Stimulated activated CD8-positive, alpha-beta memory T cell treated with anti-CD3 and anti-CD28 coated beads, Interleukin-15, amount 100 ng/mL, for 1 hour (primary cell): ENCODE measurements around the gene UVRAG.
"Not testable (repeated sequence)": the region's sequence is repeated elsewhere in the genome, so short reads cannot be mapped to it uniquely, and the experiment has no call there.

Experiments
- DNase-seq: peaks from one replicate; pipeline ENCODE4 v3.0.0-alpha.2; 2020; ENCODE audit warnings: low read depth

The UVRAG gene

DNA sequence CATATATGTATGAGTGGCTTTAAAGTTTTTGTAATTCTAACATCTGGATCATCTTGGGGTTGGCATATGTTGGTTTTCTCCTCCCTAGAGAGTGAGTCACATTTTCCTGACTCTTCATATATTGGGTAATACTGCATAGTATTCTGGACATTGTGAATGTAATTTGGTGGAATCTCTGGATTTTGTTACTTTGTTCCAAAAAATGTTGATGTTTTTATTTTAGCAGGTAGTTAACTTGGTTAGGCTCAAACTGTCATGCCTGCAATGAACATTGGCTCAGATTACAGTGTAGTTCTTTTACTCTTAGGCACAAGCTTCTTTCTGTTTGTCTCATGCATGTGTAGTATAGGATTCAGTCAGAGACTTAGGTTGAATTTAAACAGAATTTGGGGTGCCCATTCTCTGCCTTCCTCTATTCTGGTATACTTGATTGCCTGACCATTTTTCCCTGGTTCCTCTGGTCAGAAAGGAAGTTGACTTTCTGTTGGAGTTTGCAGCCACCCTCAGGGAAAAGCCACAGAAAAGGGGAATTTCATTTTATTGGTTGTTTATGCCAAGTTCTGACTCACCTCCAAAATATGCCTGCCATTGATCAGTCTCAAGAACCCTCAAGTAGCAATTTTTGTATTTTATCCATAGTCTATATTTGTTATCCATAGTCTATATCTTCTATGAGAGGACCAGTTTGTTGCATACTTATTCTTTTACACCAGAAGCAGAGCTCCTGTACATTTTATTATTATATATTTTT, 151.7 kb downstream of the UVRAG start:
- DNase-seq: no peak

DNA sequence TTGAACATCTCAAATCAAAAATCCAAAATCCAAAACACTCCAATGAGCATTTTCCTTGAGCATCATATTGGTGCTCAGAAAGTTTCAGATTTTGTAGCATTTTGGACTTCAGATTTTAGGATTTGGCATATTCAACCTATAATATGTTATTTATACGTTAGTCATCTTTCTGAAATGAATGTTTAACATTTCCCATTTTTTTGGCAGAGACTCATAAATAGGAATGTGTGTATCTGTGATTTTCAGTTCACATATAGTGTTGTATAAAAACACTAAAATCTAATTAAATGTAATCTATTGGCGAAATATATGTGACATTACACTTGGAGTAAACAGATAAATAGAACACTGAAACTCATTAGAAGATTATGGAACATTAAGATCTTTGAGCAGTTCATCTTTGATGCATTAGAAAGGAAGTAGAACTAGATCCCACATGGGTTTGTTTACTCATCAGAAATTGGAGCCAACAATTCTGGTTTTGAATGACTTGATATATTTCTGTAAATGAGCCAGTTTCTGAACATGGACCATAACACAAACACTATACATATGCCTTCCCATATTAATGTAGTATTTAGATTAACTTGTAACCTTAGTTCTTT, 153.1 kb downstream of the UVRAG start:
- no peak for DNase-seq

DNA sequence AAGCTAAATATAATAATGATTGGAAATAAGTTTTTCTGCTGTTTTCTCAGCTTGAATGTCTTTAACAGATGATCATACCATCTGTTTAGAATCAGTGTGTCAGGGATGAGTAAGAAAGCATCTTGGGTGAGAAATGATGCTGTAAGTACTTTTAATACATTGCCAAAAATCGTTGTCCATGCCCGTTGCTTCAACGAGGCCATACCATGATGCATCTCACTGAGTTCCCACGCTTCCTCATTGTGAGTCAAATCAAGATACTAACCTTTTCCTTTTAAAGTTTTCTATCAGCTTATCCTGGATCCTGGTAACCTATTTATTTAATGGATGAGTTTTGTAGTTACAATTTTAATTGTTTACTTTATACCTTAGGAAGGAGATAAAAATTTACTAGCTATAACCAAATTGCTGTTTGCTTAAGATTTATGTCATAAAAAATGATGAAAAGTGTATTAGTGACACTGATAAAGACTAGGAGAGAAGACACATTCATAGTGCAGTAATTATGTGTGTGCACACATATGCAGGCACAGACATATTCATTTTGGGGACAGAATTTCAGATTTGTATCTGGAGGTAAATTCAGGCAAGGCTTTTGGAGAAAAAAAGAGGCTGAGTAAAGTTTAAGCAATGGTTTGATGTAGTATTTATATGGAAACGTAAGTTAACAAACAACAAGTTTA, 154.8 kb downstream of the UVRAG start:
- DNase-seq: no peak

DNA sequence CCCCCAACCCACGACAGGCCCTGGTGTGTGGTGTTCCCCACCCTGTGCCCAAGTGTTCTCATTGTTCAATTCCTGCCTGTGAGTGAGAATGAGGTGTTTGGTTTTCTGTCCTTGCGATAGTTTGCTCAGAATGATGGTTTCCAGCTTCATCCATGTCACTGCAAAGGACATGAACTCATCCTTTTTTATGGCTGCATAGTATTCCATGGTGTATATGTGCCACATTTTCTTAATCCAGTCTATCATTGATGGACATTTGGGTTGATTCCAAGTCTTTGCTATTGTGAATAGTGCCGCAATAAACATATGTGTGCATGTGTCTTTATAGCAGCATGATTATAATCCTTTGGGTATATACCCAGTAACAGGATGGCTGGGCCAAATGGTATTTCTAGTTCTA, 158.7 kb downstream of the UVRAG start:
- not testable (repeated sequence) for DNase-seq

DNA sequence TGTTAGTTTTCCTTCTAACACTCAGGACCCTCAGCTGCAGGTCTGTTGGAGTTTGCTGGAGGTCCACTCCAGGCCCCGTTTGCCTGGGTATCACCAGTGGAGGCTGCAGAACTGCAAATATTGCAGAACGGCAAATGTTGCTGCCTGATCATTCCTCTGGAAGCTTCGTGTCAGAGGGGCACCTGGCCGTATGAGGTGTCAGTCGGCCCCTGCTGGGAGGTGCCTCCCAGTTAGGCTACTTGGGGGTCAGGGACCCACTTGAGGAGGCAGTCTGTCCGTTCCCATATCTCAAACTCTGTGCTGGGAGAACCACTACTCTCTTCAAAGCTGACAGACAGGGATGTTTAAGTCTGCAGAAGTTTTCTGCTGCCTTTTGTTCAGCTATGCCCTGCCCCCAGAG, 164.1 kb downstream of the UVRAG start:
- DNase-seq: not testable (repeated sequence)

DNA sequence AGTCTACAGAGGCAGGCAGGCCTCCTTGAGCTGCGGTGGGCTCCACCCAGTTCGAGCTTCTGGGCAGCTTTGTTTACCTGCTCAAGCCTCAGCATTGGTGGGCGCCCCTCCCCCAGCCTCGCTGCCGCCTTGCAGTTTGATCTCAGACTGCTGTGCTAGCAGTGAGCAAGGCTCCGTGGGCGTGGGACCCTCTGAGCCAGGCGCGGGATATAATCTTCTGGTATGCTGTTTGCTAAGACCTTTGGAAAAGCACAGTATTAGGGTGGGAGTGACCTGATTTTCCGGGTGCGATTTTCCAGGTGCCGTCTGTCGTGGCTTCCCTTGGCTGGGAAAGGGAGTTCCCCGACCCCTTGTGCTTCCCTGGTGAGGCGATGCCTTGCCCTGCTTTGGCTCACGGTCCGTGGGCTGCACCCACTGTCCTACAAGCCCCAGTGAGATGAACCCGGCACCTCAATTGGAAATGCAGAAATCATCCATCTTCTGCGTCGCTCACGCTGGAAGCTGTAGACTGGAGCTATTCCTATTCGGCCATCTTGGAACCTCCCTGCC, 164.5 kb downstream of the UVRAG start:
- DNase-seq: not testable (repeated sequence)

DNA sequence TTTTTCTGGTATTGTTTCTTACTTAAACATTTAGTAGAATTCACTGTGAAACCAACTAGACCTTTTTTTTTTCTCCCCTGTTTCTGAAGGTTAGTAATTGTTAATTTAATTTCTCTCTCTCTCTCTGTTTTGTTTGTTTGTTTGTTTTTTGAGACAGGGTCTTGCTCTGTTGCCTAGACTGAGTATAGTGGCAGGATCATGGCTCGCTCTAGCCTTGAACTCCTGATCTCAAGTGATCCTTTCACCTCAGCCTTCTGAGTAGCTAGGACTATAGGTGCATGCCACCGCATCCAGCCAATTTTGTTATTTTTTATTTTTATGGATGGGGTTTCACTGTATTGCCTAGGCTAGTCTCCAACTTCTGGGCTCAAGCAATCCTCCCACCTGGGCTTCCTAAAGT, 165.0 kb downstream of the UVRAG start:
- no peak for DNase-seq

DNA sequence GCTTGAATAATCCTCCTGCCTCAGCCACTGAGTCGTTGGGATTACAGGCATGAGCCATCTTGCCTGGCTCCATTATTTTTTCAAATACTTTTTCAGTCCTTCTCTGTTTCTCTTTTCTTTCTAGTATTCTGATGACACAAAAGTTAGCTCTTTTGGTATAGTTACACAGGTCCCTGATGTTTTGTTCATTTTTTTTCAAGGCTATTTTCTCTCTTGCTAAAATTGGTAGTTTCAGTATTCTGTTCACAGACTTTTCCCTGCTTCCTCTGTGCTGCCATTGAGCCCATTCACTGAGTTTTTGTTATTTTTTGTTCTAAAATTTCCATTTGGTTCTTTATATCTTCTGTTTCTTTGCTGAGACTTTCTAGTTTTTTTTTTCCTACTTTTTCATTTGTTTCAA, 166.5 kb downstream of the UVRAG start:
- DNase-seq: no peak

DNA sequence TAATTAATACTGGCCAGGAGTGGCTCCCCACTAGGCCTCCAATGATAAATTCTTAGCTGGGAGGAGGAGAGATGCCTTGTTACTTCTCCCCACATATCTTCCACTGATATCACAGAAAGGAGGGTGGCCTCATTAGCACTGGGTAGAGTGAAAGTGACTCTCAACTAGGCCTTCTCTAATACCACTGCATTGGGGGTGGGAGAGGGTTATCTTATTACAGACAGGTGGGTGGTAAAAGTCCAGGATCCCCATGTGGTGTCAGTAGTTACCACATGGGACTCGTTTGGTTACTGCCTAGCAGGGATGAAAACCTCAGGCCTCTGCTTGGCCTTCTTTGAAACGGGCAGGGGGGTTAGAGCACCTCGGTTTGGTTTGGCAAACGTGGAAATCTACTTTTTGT, 167.3 kb downstream of the UVRAG start:
- DNase-seq: no peak

DNA sequence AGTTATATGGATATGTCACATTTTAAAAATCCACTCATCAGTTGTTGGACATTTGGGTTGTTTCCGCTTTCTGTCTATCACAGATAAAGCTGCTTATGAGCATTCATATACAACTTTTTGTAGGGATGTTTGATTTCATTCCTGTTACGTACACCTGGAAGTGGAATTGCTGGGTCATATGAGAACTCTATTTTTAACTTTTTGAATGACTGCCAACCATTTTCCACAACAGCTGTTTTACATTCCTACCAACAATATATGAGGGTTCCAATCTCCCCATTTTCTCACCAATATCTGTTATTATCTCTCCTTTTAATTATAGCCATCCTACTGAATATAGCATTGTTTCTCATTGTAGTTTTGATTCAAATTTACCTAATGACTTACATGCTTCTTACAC, 172.0 kb downstream of the UVRAG start:
- no peak for DNase-seq

DNA sequence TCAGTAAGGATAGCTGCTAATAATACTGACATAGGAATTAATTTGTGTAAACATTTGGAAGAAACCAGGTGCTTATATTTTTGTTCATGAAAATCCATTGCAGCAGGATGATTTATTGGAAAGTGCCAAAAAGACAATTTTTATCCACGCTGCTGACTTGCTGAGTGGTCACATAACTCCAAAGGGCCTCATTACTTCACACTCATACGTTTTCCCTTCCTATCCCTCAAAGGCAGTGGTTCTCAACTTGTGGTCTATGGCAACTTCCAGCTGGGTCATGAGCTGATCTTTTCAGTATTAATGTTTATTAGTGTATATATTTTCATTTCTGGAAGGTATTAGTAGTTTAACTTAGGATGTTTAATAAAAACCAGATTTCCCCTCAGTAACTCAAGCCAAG, 178.1 kb downstream of the UVRAG start:
- no peak for DNase-seq

DNA sequence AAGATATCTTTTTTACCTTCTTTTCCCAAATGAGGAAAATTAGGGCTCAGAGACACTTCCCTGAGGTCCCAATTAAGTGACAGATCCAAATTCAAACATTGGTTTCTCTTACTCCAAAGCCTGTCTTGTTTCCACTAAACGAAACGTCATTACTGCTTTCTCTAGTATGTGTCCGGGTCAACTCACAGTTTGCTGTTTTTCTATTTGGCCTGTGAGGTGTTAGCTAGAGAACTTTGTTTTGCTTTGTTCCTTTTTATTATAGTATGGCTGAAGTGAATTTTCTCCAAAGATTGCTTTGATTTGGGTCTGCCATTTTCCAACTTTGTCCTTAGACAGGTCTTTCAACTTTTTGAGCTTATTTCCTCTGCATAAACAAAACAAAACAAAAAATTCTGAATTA, 179.6 kb downstream of the UVRAG start:
- DNase-seq: no peak

DNA sequence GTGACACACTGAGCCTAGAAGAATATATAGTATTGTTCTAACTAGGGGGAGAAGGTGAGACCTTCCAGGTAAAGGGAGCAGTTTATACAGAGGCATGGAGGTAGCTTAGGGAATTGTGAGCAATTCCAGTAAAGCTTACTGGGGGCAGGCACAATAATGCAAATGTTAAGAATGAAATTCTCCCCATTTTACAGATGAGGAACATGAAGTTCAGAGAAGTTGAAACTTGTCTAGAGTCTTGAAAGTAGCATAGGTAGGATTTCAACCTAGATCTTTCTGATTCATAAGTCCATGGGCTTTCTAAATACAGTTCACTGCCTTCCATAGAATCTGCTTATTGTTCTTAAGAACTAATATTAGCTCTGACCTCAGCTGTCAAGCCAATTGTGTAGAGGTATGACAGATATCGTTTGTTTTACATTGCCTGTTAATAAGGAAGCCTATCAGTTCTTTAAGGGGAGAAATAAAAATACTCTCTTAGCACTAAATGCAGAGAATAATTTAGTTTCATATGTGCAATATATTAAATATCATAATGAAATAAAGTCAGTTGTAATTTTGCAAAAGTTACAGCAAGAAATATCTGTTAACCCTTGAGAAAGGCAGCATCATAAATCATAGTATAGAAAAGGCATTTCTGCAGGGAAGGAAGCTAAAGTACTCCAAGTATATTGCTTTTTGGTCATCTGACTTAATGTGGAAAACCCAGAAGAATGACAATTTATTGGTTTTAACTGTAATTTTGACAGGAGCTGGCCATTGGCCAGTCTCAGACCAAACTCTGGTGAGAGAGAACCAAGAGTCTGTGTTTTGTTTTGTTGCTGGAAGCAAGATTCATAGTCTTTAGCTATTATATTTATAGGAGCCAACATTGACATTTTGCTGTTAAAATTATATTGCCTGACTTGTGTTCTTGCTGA, 181.8 kb downstream of the UVRAG start:
- DNase-seq: no peak

DNA sequence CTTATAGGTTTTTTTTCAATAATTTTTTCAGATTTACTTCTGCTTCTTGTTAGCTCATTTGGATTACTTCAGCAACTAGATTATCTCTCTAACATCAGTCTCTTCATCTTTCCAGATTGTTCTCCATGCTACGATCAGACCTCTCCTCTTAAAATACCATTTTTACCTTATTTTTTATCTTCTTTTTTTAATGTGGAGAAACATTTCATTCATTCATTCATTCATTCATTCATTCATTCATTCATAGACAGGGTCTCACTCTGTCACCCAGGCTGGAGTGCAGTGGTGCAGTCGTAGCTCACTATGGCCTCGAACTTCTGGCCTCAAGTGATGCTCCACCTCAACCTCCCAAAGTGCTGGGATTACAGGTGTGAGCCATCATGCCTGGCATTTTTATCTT, 189.4 kb downstream of the UVRAG start:
- no peak for DNase-seq

DNA sequence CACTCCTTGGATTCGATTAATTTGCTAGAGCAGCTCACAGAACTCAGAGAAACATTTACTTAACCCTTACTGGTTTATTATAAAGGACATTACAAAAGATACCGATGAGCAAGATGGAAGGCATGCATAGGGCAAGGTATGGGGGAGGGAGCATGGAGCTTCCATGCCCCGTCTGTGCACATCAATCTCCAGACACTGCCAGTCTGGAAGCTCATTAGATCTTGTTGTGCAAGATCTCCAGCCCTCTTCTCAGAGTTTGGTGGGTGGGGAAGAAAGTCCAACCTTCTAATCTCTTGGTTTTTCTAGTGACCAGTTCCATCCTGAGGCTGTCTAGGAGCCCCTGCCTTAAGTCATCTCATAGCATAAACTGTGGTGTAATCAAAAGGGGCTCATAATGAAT, 190.7 kb downstream of the UVRAG start:
- DNase-seq: no peak

DNA sequence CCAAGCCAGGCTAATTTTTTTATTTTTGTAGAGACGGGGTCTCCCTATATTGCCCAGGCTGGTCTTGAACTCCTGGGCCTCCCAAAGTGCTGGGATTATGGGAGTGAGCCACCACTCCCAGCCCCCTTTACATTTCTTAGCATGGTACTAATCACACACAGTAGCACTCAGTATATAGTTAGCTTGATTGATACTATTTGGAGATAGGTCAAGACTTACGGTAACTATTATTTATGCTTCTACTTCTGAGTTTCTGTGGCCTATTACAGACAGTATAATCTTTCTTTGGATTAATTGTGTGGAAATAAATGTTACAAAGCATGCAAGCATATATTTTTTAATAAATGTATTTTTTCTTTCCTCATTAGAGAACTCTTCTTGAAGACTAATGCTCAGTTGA, 192.2 kb downstream of the UVRAG start:
- no peak for DNase-seq

DNA sequence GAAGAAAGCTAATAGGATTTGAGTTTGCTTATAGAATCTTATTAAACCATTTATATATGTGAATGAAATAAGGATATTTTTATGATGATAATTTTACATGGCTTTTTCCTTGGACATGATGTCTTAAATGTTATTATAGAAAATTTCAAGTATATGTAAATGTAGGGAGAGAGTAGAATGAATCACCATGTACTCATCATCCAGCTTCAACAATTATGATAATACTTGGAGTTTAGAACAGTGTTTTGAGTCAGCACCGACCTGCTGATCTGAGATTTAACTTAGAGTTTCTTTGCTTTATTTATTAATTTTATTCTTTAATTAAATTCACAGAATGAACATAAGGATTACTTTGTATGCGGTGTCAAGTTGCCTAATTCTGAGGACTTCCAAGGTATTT, 193.5 kb downstream of the UVRAG start:
- DNase-seq: no peak

DNA sequence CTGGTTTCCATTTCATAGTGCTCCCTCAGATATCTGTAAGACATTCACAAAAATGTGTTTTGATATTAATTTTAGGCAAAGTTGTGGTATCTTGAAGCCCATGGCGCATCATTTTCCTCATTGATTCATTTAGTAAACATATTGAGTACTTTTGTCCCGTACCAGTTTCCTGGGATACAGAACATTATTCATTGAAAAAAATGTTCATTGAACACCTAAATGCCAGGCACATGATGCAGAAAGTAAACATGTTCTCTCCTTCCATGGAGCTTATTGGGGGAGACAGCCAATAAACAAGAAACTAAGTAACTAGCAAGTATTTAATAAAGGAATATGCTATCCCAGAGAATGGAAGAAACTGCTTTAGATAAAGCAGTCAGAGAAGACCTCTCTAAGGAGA, 195.0 kb downstream of the UVRAG start:
- DNase-seq: no peak

DNA sequence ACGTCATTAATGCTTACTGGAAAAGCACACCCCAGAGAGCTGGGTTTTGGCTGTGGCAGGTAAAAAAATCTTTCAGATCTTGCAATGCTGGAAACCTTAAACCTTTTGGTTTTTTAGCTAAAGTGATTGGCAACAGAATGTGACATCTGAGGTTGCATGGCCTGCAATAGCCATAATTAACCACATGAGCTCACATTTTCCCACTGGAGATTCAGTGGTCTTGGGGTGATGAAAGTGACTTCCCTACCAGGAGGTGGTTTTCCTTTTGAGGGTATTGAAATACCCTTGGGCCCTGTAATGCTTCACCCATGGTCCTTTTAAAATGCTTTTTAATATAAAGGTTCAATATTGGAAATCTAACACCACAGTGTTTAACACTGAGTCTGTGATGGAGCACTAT, 198.5 kb downstream of the UVRAG start:
- DNase-seq: no peak

DNA sequence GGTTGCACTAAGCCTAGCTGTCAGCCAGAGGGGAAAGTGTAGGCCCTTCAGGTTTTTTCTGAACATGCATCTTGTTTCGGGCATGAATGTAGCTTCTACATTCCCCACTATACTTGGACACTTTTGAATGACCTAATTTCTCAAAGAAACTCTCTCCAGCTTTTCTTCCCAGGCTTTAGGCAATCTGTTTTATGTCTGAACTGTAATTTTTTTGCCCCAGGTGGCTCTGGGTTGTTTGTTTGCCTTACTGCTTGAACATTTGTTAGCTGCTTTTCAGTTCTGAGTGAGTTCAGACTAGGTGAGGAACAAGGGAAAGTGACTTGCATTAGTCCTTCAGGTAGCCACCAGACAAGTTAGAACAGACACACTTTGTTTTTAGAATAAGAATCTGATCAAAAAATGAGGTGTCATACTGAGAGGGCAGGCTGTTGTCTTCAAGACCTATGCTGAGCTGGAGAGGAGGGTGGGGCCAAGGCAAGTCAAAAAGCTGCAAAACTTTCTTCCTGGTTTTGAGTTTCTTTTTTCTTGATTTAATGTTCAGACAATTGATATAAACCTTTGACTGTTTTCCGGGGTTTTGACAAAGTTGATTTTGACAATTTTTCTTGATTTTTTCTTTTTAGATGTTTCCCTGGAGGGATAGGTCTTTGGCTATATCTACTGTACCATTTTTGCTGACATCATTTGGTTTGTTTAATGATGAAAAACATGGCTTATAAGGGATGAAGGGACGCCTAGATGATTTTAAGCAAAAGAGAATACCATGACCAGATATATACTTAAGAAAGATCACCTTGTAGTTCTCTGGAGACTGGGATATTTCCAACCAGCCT, 208.4 kb downstream of the UVRAG start:
- DNase-seq: no peak

DNA sequence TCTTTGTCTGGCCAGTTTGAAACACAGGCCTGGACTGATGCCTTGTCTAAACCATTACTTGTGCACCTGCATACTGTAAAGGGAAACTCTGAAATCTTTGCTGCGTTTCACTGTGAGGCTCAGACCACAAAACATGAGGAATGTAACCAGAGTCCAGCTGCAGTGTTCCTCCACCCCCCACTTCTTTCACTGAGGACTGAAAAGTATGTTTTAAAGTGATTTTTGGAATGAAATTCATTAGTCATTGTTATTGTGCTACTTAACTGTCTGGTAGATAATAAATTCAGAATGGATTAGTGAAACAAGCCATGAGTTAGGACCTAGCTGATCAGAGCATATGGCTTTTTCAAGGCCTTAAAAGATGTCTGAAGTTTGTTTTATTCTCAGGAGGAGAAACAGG, 210.1 kb downstream of the UVRAG start:
- DNase-seq: no peak
